SK-N-SH (cell line): Measurements from ENCODE around the gene SMG7. TPM values are rescaled to one million over a fixed set of nuclear protein-coding genes. Genes with fewer than 3 reads are reported as not detected.

ENCODE experiments used
- CTCF ChIA-PET: fragments of 300-600, 350-600 bp; formaldehyde crosslinking; extraction: SDS; loops from one replicate; lab custom pipeline; 2021; lab: Yijun Ruan, JAX
- POLR2A ChIA-PET: fragments of 350-600 bp; sonication (Branson Sonifier 250); formaldehyde crosslinking; extraction: SDS; loops from one replicate; lab custom pipeline; 2020; ENCODE audit warnings: antibody characterized with exemption, inconsistent platforms; lab: Yijun Ruan, JAX
- DNase-seq: peaks from one replicate; pipeline ENCODE4 v3.0.0; 2012
- H2AFZ ChIP-seq: fragments of 200-600 bp; sonication (generic); 2 replicates; pipeline ENCODE4 v1.8.1; 2016; ENCODE audit warnings: antibody characterized with exemption, mild to moderate bottlenecking, low read depth
- H3F3A ChIP-seq: fragments of 200-600 bp; sonication (generic); replicated peaks from 2 replicates; pipeline ENCODE3; 2016; ENCODE audit warnings: antibody characterized with exemption, mild to moderate bottlenecking; ENCODE audit not compliant: insufficient read depth
- H3K27ac ChIP-seq, 2 experiments: fragments of 200-500 bp in 1 of 2; fragments of 200-600 bp in 1 of 2; sonication (Bioruptor generic) in 1 of 2; sonication (generic), shearing (Covaris generic) in 1 of 2; 2 replicates each; pipeline versions ENCODE4 v1.5.1 to v1.6.1; 2014 to 2016; ENCODE audit warnings: low read depth in 2 of 2, inconsistent platforms in 1 of 2, low read length in 1 of 2, mild to moderate bottlenecking in 1 of 2, mixed read lengths in 1 of 2
- H3K27me3 ChIP-seq: fragments of 200-600 bp; sonication (generic), shearing (Covaris generic); 2 replicates; pipeline ENCODE4 v1.6.1; 2016; ENCODE audit warnings: mixed run types; ENCODE audit not compliant: insufficient read depth
- H3K36me3 ChIP-seq, 2 experiments: fragments of 200-500 bp in 1 of 2; fragments of 200-600 bp in 1 of 2; sonication (Bioruptor generic) in 1 of 2; sonication (generic) in 1 of 2; replicated peaks in 1 of 2; 2 replicates each; pipeline versions ENCODE3 to v1.5.1; 2014 to 2016; ENCODE audit warnings: low read length in 1 of 2, mild to moderate bottlenecking in 1 of 2; ENCODE audit not compliant: insufficient read depth in 2 of 2, control insufficient read depth in 1 of 2
- H3K4me1 ChIP-seq, 2 experiments: fragments of 200-500 bp in 1 of 2; fragments of 200-600 bp in 1 of 2; sonication (Bioruptor generic) in 1 of 2; sonication (generic), shearing (Covaris generic) in 1 of 2; 2 replicates each; pipeline versions ENCODE4 v1.5.1 to v1.6.1; 2014 to 2016; ENCODE audit warnings: low read depth in 1 of 2, low read length in 1 of 2, mixed run types in 1 of 2; ENCODE audit not compliant: insufficient read depth in 2 of 2, control insufficient read depth in 1 of 2
- H3K4me2 ChIP-seq: fragments of 200-600 bp; sonication (generic), shearing (Covaris generic); 2 replicates; pipeline ENCODE4 v1.6.1; 2017; ENCODE audit warnings: mixed run types
- H3K4me3 ChIP-seq, 2 experiments: fragments of 200-500 bp in 1 of 2; fragments of 200-600 bp in 1 of 2; sonication (Bioruptor generic) in 1 of 2; sonication (generic), shearing (Covaris generic) in 1 of 2; 2 replicates each; pipeline versions ENCODE4 v1.5.1 to v1.8.1; 2014 to 2016; ENCODE audit warnings: low read depth in 2 of 2, inconsistent platforms in 1 of 2, low read length in 1 of 2, mild to moderate bottlenecking in 1 of 2, mixed read lengths in 1 of 2, moderate library complexity in 1 of 2
- H3K79me2 ChIP-seq: fragments of 200-600 bp; sonication (generic); 2 replicates; pipeline ENCODE4 v1.8.1; 2017; ENCODE audit warnings: mild to moderate bottlenecking; ENCODE audit not compliant: insufficient read depth
- H3K9ac ChIP-seq: fragments of 200-600 bp; sonication (generic); 2 replicates; pipeline ENCODE4 v1.6.1; 2017; ENCODE audit warnings: mixed run types
- H3K9me2 ChIP-seq: fragments of 200-600 bp; sonication (generic); 2 replicates; pipeline ENCODE4 v1.6.1; 2017; ENCODE audit warnings: mixed run types
- H3K9me3 ChIP-seq: fragments of 200-600 bp; sonication (generic); 2 replicates; pipeline ENCODE4 v1.6.1; 2017; ENCODE audit warnings: mixed run types, mild to moderate bottlenecking, moderate library complexity
- H4K20me1 ChIP-seq: fragments of 200-600 bp; sonication (generic); 2 replicates; pipeline ENCODE4 v1.6.1; 2017; ENCODE audit warnings: mild to moderate bottlenecking, mixed run types; ENCODE audit not compliant: insufficient read depth
- EP300 ChIP-seq, 2 experiments: IDR thresholded peaks; 2 replicates each; pipeline versions ENCODE4 v1.4.0 to v1.6.1; 2012; ENCODE audit warnings: borderline replicate concordance in 1 of 2, low read depth in 1 of 2, low read length in 1 of 2
- EZH2phosphoT487 ChIP-seq: fragments of 200-600 bp; sonication (generic); IDR thresholded peaks from 2 replicates; pipeline ENCODE4 v1.6.1; 2017; ENCODE audit warnings: low read depth, mixed run types, mild to moderate bottlenecking, antibody characterized with exemption, moderate library complexity, borderline replicate concordance
- FOSL2 ChIP-seq: IDR thresholded peaks from 2 replicates; pipeline ENCODE4 v1.4.0; 2012; ENCODE audit warnings: low read depth, mild to moderate bottlenecking, moderate library complexity, borderline replicate concordance
- FOXM1 ChIP-seq: IDR thresholded peaks from 2 replicates; pipeline ENCODE4 v1.4.0; 2012; ENCODE audit warnings: low read depth, mild to moderate bottlenecking
- GABPA ChIP-seq: IDR thresholded peaks from 2 replicates; pipeline ENCODE4 v1.4.0; 2012; ENCODE audit warnings: low read depth, mild to moderate bottlenecking
- GATA2 ChIP-seq: sonication (generic); formaldehyde crosslinking; IDR thresholded peaks from 2 replicates; pipeline ENCODE4 v1.5.0; 2020; ENCODE audit warnings: mild to moderate bottlenecking, missing genetic modification reagents
- RCOR1 ChIP-seq: fragments of 150-350 bp; IDR thresholded peaks from 2 replicates; pipeline ENCODE4 v1.6.1; 2017; ENCODE audit warnings: antibody characterized with exemption, low read length
- RFX5 ChIP-seq: IDR thresholded peaks from 2 replicates; pipeline ENCODE4 v1.6.1; 2012; ENCODE audit warnings: mild to moderate bottlenecking, improper control_type of control experiment, low read length
- SIN3A ChIP-seq: IDR thresholded peaks from 2 replicates; pipeline ENCODE4 v1.6.1; 2012; ENCODE audit warnings: low read depth, mild to moderate bottlenecking, low read length, moderate library complexity, borderline replicate concordance
- TAF1 ChIP-seq: IDR thresholded peaks from 2 replicates; pipeline ENCODE4 v1.6.1; 2012; ENCODE audit warnings: low read depth, mild to moderate bottlenecking, low read length, moderate library complexity, borderline replicate concordance
- WGBS: methylation state at CpG from one replicate; pipeline ENCODE4 v1.1.6; 2017; ENCODE audit warnings: low lambda C conversion rate; 5-methylcytosine and 5-hydroxymethylcytosine counted together
- polyA plus RNA-seq, 3 experiments: library from polyadenylated mRNA; depleted of rRNA; stranded (reverse); fragments of >200 nt; gene quantifications; 2 replicates each; pipeline ENCODE4 v1.2.3, GENCODE V29; 2012
- TF ChIP-seq, protein P1 (sequence below): fragments of 150-350 bp; IDR thresholded peaks from 2 replicates; pipeline ENCODE4 v1.6.1; 2017; ENCODE audit warnings: antibody characterized with exemption, low read length, low read depth, borderline replicate concordance

Gene SMG7
- polyA plus RNA-seq, 1 of the 3 experiments (the other 2 are of a cell fraction) = 19.8 TPM

DNA sequence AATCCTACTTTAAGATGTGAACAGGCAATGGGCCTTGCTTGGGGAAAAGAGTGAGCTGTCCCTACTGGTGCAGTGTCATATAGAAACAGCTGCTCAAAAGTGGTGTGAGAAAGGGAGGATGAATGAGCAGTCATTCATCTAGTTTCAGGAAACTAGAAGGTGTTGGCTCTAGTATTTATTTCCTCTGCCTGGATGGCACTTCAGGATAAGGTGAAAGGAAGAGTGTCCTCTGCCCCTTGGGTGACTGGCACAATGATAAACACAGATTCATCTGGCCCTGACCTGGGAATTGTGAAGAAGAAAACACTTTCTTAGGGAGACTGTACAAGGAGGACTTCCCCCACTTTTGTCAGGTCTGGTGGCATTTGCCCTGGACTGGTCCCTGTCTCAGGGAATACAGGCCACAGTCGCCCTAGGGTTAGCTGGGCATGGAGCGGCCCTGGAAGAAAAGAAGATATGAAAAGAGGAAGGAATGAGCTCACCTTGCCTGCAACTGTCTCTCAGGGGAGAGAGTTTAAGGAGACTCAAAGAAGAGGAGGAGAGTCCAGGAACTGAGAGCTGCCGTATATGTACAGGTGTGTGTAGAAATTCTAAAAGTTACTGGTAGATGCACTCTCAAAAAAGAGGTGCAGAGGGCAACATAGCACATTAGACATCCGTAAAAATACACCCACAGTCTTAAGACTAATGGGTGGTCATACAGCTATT is 40.3 kb upstream of the SMG7 start:
- no peak overlapping the region for H3K4me3 ChIP-seq
- ChIA-PET POLR2A (no interaction called here), CTCF (interaction anchor here (0.9 to 4.7 kb wide), 2 partner anchors 15 to 150 kb away, joined by 3 to 16 read pairs; partner anchors contain the start of gene NMNAT2)
- DNase-seq = no peak
- no peak overlapping the region for H3K4me2 ChIP-seq
- no peak overlapping the region for H2AFZ ChIP-seq
- H3K27ac ChIP-seq = no peak overlapping the region
- H3K9ac ChIP-seq = no peak overlapping the region
- no peaks in the 10 kb centered on the region for H3K27me3 ChIP-seq
- H3K4me1 ChIP-seq = no peaks in the 10 kb centered on the region
- 73% methylated on average over 4 of the region's 4 CpGs for WGBS
- H3K79me2 ChIP-seq = no peaks in the 10 kb centered on the region
- TF ChIP-seq GABPA (no peak), EP300 (IDR thresholded peaks at IDR 0.05; ENCODE audit: borderline replicate concordance in 1 of 2, low read depth in 1 of 2, low read length in 1 of 2) (no peak), RCOR1 (no peak), RFX5 (no peak), FOXM1 (no peak), TAF1 (no peak), SIN3A (no peak)
- H3K36me3 ChIP-seq = no peaks in the 10 kb centered on the region
- H3K9me2 ChIP-seq = no peaks in the 10 kb centered on the region
- H4K20me1 ChIP-seq = no peaks in the 10 kb centered on the region
- H3K9me3 ChIP-seq = no peaks in the 10 kb centered on the region
- no peaks in the 10 kb centered on the region for H3F3A ChIP-seq

DNA sequence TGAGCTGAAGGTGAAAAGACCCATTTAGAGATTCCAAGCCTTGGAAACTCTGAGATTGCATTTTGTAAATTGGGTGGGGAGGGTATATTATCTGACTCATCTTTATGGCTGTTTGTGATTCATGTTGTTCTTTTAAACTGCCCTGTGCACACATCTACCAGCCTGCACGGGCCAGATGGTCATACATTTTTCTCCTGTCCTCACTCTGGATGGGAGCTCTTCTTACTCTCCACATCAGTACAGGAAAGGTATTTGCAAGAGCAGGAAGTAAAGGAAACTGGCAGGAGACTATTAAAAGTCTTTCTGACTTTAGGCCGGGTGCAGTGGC is 39.8 kb upstream of the SMG7 start:
- Histone ChIP-seq H3K9me2 (no peaks in the 10 kb centered on the region), H3K27ac (no peak overlapping the region), H3K9ac (no peak overlapping the region), H3K4me2 (no peak overlapping the region), H3K36me3 (no peaks in the 10 kb centered on the region), H3K27me3 (no peaks in the 10 kb centered on the region), H3F3A (no peaks in the 10 kb centered on the region), H3K4me1 (no peaks in the 10 kb centered on the region), H2AFZ (no peak overlapping the region), H3K79me2 (no peaks in the 10 kb centered on the region), H4K20me1 (no peaks in the 10 kb centered on the region), H3K9me3 (no peaks in the 10 kb centered on the region), H3K4me3 (no peak overlapping the region)
- DNase-seq = no peak
- WGBS = 68% methylated on average over 2 of the region's 2 CpGs
- POLR2A ChIA-PET = no interaction called here
- CTCF ChIA-PET = interaction anchor here (0.9 to 4.7 kb wide), 2 partner anchors 15 to 150 kb away, joined by 3 to 16 read pairs; partner anchors contain the start of gene NMNAT2
- TF ChIP-seq RCOR1 (no peak), EZH2phosphoT487 (no peak), TAF1 (no peak), FOSL2 (no peak), GATA2 (CRISPR knock-in tag) (no peak)
- TF ChIP-seq, protein P1, sequence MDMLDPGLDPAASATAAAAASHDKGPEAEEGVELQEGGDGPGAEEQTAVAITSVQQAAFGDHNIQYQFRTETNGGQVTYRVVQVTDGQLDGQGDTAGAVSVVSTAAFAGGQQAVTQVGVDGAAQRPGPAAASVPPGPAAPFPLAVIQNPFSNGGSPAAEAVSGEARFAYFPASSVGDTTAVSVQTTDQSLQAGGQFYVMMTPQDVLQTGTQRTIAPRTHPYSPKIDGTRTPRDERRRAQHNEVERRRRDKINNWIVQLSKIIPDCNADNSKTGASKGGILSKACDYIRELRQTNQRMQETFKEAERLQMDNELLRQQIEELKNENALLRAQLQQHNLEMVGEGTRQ = no peak
